Activated CD8-positive, alpha-beta T cell treated with anti-CD3 and anti-CD28 coated beads, Interleukin-2, amount 10 ng/mL, durations not matched to agents 7 days and 5 days (primary cell): ENCODE data around the gene ITGB1. TPM values are rescaled to one million over a fixed set of nuclear protein-coding genes. Genes with fewer than 3 reads are reported as not detected.
"Not testable (repeated sequence)": the region's sequence is repeated elsewhere in the genome, so short reads cannot be mapped to it uniquely, and the experiment has no call there.

Source experiments
- ATAC-seq: fragments of 150-1000 bp; cut with Tn5 transposase; one replicate; pipeline ENCODE4 v1.10.0; 2021; ENCODE audit warnings: moderate library complexity
- CTCF ChIA-PET: fragments of 350-600 bp; sonication (Branson Sonifier 250); formaldehyde crosslinking; loops from one replicate; lab custom pipeline; 2021; ENCODE audit warnings: antibody characterized with exemption; lab: Charles Lee
- POLR2A ChIA-PET: fragments of 350-600 bp; sonication (Branson Sonifier 250); formaldehyde crosslinking; loops from one replicate; lab custom pipeline; 2021; ENCODE audit warnings: antibody characterized with exemption; lab: Charles Lee
- DNase-seq: peaks from one replicate; pipeline ENCODE4 v3.0.0-alpha.2; 2020
- H3K27ac Mint-ChIP-seq: one replicate; pipeline ENCODE4 v1.8.0; 2021; ENCODE audit warnings: mild to moderate bottlenecking, mixed read lengths
- H3K27me3 Mint-ChIP-seq: one replicate; pipeline ENCODE4 v1.8.0; 2021; ENCODE audit warnings: low read depth, mixed read lengths
- H3K36me3 Mint-ChIP-seq: one replicate; pipeline ENCODE4 v1.8.0; 2021; ENCODE audit warnings: low read depth, mixed read lengths
- H3K4me1 Mint-ChIP-seq: one replicate; pipeline ENCODE4 v1.8.0; 2021; ENCODE audit warnings: low read depth, mixed read lengths
- H3K4me3 Mint-ChIP-seq: one replicate; pipeline ENCODE4 v1.8.0; 2021; ENCODE audit warnings: mild to moderate bottlenecking, mixed read lengths
- H3K9me3 Mint-ChIP-seq: one replicate; pipeline ENCODE4 v1.8.0; 2022; ENCODE audit warnings: mixed read lengths; ENCODE audit not compliant: insufficient read depth
- total RNA-seq, 2 experiments: library from RNA; stranded (reverse); gene quantifications; one replicate each; pipeline ENCODE4 v1.2.3, GENCODE V29; 2021

Gene ITGB1
- 10 to 100 TPM; 35.0 to 40.2 TPM for total RNA-seq

DNA sequence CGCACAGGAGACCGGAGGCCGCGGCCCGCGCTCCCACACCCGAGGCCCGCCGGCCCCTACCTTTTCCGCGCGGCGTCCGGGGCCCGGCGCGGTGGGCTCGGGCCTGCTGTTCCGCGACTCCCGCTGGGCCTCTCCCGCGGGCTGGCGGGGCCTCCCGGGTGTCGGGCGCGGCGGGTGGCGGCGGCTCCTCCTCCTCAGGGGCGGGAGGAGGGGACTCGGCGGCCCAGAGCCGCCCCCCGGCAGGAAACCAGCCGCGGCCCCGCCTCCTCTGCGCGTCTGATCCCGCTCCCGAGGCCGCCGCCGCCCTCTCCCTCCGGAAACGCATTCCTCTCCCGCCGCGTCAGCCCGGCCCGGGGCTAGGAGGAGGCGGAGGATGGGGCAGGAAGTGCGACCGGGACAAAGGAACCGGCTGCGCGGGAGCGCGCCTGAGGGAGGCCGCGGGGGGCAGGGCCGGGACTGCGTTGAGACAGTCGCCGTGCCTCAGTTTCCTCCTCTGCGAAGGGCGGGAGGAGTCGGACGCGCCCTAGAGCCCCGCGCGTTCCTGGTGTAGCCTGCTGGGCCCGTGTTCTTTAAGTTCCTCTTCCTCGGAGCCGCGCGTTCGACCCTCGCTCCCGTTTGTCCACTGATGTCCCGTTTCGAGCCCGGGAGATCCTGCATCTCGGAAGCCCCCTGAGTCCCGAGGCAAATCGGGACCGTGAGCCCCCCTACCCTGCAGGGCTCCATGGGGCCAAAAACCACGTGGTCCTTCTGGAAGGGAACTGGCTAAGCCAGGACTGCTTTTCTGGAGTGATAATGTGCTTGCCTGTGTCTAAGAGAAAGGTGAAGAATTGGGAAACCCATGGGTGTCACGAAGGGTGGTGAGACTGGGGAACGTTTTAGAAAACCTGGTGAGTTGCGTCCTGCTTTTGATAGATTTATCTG, at the start of gene ITGB1:
TSS of gene ITGB1 (minus strand) at position 146 of the 921 bp plus-strand sequence. CDS start 22,672 bp downstream, outside the sequence.
- Mint-ChIP-seq H3K27me3 (peaks cover 14% of the 10 kb centered on the region), H3K4me1 (peaks cover 33% of the 10 kb centered on the region), H3K36me3 (peaks cover 2% of the 10 kb centered on the region), H3K9me3 (no peaks in the 10 kb centered on the region), H3K4me3 (peak within 1 kb of the TSS; percentile 86), H3K27ac (peak within 1 kb of the TSS; percentile 76)
- DNase-seq = peak; percentile 86
- peak; percentile 96 for ATAC-seq
- CTCF ChIA-PET = interaction anchor here (0.7 to 1.8 kb wide), 4 partner anchors 16 to 187 kb away, joined by 3 to 12 read pairs (median 3); no protein-coding TSS in a partner anchor
- POLR2A ChIA-PET = interaction anchor here (1.1 to 1.5 kb wide), 2 partner anchors 22 to 50 kb away, joined by 3 to 8 read pairs; no protein-coding TSS in a partner anchor

DNA sequence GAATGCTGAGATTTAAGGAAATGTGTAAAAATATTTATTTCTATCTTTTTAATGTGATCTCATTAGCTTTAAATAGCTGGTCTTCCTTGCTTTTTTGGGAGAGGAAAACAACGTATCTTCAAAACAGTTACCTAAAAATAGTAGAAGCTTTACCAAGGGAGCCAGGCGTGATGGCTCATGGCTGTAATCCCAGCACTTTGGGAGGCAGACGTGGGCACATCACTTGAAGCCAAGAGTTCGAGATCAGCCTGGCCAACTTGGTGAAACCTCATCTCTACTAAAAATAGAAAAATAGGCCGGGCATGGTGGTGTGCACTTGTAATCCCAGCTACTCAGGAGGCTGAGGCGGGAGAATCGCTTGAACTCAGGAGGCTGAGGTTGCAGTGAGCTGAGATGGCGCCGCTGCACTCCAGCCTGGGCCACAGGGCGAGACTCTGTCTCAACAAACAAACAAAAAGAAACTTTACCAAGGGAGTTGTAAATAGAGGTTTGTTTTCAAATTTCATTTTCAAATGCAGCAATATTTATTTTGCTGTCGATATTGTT, 48.4 kb upstream of the ITGB1 start:
- H3K9me3 Mint-ChIP-seq = no peaks in the 10 kb centered on the region
- H3K4me3 Mint-ChIP-seq = no peak overlapping the region
- peaks cover 15% of the 10 kb centered on the region for H3K27me3 Mint-ChIP-seq
- ATAC-seq (no peak), DNase-seq (no peak)
- CTCF ChIA-PET = interaction anchor here (0.9 to 1.5 kb wide), 3 partner anchors 25 to 149 kb away, joined by 3 to 4 read pairs (median 3); no protein-coding TSS in a partner anchor
- H3K4me1 Mint-ChIP-seq = peaks cover 29% of the 10 kb centered on the region
- no peaks in the 10 kb centered on the region for H3K36me3 Mint-ChIP-seq
- no peak overlapping the region for H3K27ac Mint-ChIP-seq
- POLR2A ChIA-PET = no interaction called here

DNA sequence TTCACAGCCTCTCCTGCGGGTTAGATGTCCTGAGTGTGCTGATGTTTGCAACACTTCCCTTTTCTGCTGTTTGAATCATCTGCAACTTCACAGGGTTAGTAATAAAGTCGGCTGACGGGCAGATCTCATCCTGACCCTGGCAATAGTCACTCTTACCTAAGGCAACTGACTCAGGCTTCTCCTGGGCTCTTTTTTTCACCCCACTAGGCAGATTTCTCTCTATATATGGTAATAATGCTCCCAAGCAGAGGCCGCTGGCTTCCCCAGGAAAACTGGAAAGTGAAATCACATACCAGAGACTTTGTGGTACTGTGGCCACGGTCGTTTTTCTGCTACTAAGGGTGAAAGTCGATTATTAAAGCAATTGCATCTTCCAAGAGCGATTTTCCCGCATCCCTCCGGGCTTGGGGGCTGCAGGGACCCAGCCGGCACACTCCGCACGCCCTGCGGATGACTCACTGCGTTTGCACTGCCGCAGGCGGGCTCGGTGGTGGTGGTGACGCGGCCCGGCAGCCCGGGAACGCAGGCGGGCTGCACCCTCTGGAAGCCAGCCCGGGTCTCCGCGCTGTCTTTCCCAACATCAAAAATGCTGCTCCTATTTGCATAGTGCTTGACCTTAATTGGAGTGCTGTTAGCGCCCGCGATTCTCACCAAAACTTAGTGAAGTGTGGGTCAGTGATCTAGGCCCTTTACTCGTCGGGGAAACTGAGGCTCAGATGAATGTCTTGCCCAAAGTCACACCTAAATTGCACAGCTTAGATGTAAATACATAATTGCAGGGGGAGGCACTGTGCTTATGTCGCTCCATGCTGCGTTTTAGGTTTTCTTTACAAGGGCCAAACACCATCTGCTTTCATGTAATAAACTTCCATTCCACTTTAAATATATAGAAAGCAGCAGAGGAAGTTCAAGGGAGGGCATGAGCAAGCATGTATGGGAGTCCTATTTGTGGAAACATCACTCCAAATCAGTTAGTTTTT, 47.6 kb upstream of the ITGB1 start:
- peak overlapping the region; percentile 65 for H3K4me3 Mint-ChIP-seq
- CTCF ChIA-PET = interaction anchor here (0.9 to 1.5 kb wide), 2 partner anchors 25 to 150 kb away, joined by 3 to 4 read pairs; no protein-coding TSS in a partner anchor

DNA sequence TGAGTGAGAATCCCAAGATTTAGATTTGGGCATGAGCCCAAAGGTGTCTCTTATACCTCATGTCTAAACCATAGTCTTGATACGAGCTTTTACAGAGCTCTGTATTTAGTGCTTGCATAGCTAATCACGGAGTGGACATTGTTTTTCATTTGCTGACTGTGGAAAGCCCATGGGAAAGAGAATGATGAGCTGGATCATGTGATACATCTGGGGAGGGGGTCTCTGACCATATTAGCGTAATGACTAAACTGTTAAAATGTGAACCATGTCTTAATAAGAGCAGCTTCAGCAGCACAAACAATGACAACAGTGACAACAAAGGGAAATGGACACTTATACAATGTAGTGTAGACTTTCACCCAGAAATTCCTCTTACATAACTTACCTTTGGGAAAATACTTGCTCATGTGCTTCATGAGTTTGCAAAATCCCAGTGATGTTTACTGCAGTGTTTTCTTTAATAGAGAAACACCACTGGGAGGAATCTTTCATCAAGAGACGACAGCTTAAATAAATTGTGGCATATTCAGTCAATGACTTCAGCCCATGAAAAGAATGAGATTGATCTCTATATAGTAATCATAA, 44.0 kb upstream of the ITGB1 start:
- H3K27me3 Mint-ChIP-seq = peaks cover 3% of the 10 kb centered on the region
- H3K4me3 Mint-ChIP-seq = no peak overlapping the region
- ATAC-seq (no peak), DNase-seq (no peak)
- H3K36me3 Mint-ChIP-seq = no peaks in the 10 kb centered on the region
- POLR2A ChIA-PET = no interaction called here
- H3K4me1 Mint-ChIP-seq = peaks cover 9% of the 10 kb centered on the region
- no peak overlapping the region for H3K27ac Mint-ChIP-seq
- CTCF ChIA-PET = interaction anchor here (1.1 to 1.4 kb wide), 3 partner anchors 8 to 206 kb away, joined by 3 to 4 read pairs (median 3); no protein-coding TSS in a partner anchor
- H3K9me3 Mint-ChIP-seq = no peaks in the 10 kb centered on the region

More for the DNA sequence above, 47.6 kb upstream of the ITGB1 start:
- peak; percentile 28 for DNase-seq
- no peak overlapping the region for H3K27ac Mint-ChIP-seq
- peaks cover 29% of the 10 kb centered on the region for H3K4me1 Mint-ChIP-seq
- POLR2A ChIA-PET = no interaction called here
- peaks cover 14% of the 10 kb centered on the region for H3K27me3 Mint-ChIP-seq
- ATAC-seq = peak; percentile 69
- H3K36me3 Mint-ChIP-seq = no peaks in the 10 kb centered on the region
- no peaks in the 10 kb centered on the region for H3K9me3 Mint-ChIP-seq

DNA sequence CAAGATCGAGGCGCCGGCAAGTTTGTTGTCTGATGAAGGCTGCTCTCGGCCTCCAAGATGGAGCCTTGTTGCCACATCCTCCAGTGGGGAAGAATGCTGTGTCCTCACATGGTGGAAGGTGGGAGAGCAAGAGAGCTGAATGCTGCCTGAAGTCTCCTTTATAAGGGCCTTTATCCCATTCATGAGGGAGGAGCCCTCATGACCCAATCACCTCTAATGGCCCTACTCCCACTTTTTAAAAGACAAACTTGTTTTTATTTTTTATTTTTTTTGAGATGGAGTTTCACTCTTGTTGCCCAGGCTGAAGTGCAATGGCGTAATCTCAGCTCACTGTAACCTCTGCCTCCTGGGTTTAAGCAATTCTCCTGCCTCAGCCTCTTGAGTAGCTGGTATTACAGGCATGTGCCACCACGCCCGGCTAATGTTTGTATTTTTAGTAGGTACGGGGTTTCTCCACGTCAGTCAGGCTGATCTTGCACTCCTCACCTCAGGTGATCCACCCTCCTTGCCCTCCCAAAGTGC, 40.1 kb upstream of the ITGB1 start:
- CTCF ChIA-PET = interaction anchor here (2.5 kb wide), 1 partner anchor 11 kb away, joined by 6 read pairs; no protein-coding TSS in a partner anchor
- H3K4me3 Mint-ChIP-seq, ATAC-seq, H3K27ac Mint-ChIP-seq, DNase-seq, POLR2A ChIA-PET, H3K4me1 Mint-ChIP-seq, H3K36me3 Mint-ChIP-seq, H3K27me3 Mint-ChIP-seq, H3K9me3 Mint-ChIP-seq: not testable (repeated sequence)

DNA sequence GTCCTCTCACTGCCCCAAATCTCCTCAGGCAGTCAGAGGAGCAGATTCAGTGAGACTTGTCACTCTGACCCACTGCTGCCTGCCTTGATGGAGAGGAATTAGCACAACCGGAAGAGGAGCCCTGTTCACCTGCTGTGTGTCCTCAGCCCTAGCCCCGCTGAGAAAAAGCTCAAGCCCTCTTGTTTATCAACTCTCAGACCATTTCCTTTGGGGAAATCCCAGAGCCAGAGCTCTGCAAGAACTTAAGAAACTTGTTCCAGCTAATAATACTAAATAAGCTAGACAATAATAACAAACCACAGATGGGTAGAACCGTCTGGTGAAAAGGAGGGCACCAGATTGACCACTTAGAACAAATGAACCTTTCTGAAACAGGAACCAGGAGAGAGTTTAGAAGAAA, 37.7 kb upstream of the ITGB1 start:
- no peak overlapping the region for H3K4me3 Mint-ChIP-seq
- CTCF ChIA-PET = no interaction called here
- no peaks in the 10 kb centered on the region for H3K4me1 Mint-ChIP-seq
- H3K27ac Mint-ChIP-seq = no peak overlapping the region
- no peaks in the 10 kb centered on the region for H3K9me3 Mint-ChIP-seq
- DNase-seq = no peak
- peaks cover 2% of the 10 kb centered on the region for H3K27me3 Mint-ChIP-seq
- ATAC-seq = no peak
- POLR2A ChIA-PET = interaction anchor here (1.3 kb wide), 1 partner anchor 15 kb away, joined by 4 read pairs; no protein-coding TSS in a partner anchor
- no peaks in the 10 kb centered on the region for H3K36me3 Mint-ChIP-seq

DNA sequence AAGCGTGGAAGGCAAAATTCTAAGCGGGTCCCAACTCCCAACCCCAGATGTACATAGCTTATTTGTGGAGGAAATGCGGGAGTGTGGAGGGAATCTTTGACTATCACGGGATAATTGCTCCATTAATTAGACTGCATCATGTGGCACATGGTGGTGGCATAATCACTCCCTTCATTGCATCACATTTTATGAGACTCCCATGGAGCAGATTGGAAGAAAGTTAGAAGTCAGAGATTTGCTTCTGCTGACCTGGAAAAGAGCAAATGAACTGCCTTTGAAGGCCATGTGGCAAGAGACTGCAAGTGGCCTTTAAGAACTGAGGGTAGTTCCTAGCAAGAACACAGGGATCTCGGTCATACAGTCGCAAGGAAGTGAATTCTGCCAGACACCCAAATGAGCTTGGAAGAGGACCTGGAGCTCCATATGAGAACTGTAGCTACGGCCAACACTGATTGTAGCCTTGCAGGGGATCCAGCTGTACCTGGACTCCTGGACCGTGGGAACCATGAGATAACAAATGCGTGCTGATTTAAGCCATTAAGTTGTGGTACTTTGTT, 37.1 kb upstream of the ITGB1 start:
- CTCF ChIA-PET = interaction anchor here (1.0 kb wide), 1 partner anchor 14 kb away, joined by 3 read pairs; no protein-coding TSS in a partner anchor
- Mint-ChIP-seq H3K36me3 (no peaks in the 10 kb centered on the region), H3K4me3 (no peak overlapping the region), H3K27ac (no peak overlapping the region), H3K9me3 (no peaks in the 10 kb centered on the region), H3K27me3 (peaks cover 4% of the 10 kb centered on the region), H3K4me1 (no peaks in the 10 kb centered on the region)
- ATAC-seq = no peak
- DNase-seq = no peak
- POLR2A ChIA-PET = interaction anchor here (1.3 kb wide), 1 partner anchor 15 kb away, joined by 4 read pairs; no protein-coding TSS in a partner anchor

DNA sequence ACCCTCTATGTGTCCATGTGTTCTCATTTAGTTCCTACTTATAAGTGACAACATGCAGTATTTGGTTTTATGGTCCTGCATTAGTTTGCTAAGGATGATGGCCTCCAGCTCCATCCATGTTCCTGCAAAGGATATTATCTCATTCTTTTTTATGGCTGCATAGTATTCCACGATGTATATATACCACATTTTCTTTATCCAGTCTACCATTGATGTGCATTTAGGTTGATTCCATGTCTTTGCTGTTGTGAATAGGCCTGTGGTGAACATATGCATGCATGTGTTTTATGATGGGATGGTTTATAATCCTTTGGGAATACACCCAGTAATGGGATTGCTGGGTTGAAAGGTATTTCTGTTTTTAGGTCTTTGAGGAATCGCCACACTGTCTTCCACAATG, 36.6 kb upstream of the ITGB1 start:
- DNase-seq, POLR2A ChIA-PET, H3K4me1 Mint-ChIP-seq, H3K27me3 Mint-ChIP-seq, H3K36me3 Mint-ChIP-seq, H3K27ac Mint-ChIP-seq, H3K4me3 Mint-ChIP-seq, H3K9me3 Mint-ChIP-seq, ATAC-seq: not testable (repeated sequence)
- CTCF ChIA-PET = interaction anchor here (1.0 kb wide), 1 partner anchor 14 kb away, joined by 3 read pairs; no protein-coding TSS in a partner anchor

DNA sequence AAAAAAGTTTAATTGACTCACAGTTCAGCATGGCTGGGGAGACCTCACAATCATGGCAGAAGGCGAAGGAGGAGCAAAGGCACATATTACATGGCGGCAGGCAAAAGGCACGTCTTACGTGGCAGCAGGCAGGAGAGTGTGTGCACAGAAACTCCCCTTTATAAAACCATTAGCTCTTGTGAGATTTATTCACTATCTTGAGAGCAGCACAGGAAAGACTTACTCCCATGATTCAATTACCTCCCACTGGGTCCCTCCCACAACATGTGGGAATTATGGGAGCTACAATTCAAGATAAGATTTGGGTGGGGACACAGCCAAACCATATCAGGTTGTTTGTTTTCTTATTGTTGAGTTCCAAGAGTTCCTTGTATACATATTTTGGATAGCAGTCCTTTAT, 34.3 kb upstream of the ITGB1 start:
- CTCF ChIA-PET, H3K27ac Mint-ChIP-seq, H3K36me3 Mint-ChIP-seq, H3K4me3 Mint-ChIP-seq, H3K4me1 Mint-ChIP-seq, H3K9me3 Mint-ChIP-seq, H3K27me3 Mint-ChIP-seq, DNase-seq, ATAC-seq: not testable (repeated sequence)
- POLR2A ChIA-PET = interaction anchor here (1.6 kb wide), 1 partner anchor 12 kb away, joined by 4 read pairs; no protein-coding TSS in a partner anchor

DNA sequence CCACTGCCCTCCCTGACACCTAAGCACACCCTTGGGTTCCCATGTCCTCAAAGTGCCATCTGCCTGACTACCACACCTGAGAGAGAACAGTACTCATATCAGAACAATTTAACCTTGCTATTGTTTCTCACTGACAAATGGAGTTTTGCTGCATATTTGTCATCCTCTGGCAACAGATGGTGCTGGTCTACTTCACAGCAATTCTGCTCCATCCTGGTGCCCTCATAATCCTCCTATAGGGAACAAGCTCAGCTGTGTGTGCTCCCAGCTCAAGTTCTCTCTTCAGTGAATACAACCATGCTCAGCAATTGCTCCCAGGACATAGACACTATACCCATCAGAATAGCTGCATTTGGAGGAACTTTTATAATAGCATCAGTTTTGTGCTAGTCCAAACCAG, 32.8 kb upstream of the ITGB1 start:
- POLR2A ChIA-PET = interaction anchor here (0.5 kb wide), 1 partner anchor 17 kb away, joined by 3 read pairs; no protein-coding TSS in a partner anchor
- Mint-ChIP-seq H3K27me3 (peaks cover 4% of the 10 kb centered on the region), H3K4me1 (no peaks in the 10 kb centered on the region), H3K9me3 (no peaks in the 10 kb centered on the region), H3K4me3 (no peak overlapping the region), H3K27ac (no peak overlapping the region), H3K36me3 (no peaks in the 10 kb centered on the region)
- CTCF ChIA-PET = no interaction called here
- DNase-seq = no peak
- ATAC-seq = no peak
